ENCODE data around the gene PLCB1.

GRCh38 chr20:8932192-8933165 is 800.4 kb downstream of the PLCB1 start:
- no peak for TF ChIP-seq POLR2A (IDR thresholded peaks at IDR 0.05)
- no peak for TF ChIP-seq CTCF (IDR thresholded peaks at IDR 0.05)
- no peak for TF ChIP-seq POLR2AphosphoS5 (IDR thresholded peaks at IDR 0.05)

All from breast epithelium (tissue), 3 donors.